Stomach (tissue), 9 donors: ENCODE results near the gene WDR35. TPM values are rescaled to one million over a fixed set of nuclear protein-coding genes. Genes with fewer than 3 reads are reported as not detected.

Experiments used
- DNase-seq, 2 donors: peaks; one replicate each; pipeline versions ENCODE4 v3.0.0 to v3.0.0-alpha.2; 2013 to 2019
- H3K27ac ChIP-seq, 5 donors: fragments of 200-600 bp in 4 of 5; sonication (generic) in 4 of 5; one replicate each; pipeline ENCODE4 v1.5.1; 2013 to 2019; ENCODE audit warnings: mild to moderate bottlenecking in 1 of 5, moderate library complexity in 1 of 5
- H3K27me3 ChIP-seq, 3 donors: fragments of 200-600 bp; sonication (generic); one replicate each; pipeline ENCODE4 v1.5.1; 2017 to 2019; ENCODE audit warnings: mixed run types in 1 of 3
- H3K36me3 ChIP-seq, 4 donors: fragments of 200-600 bp; sonication (generic); 1 replicate in 3 of 4; 2 replicates in 1 of 4; pipeline ENCODE4 v1.5.1; 2016 to 2019
- H3K4me1 ChIP-seq, 4 donors: fragments of 200-600 bp; sonication (generic); one replicate each; pipeline ENCODE4 v1.5.1; 2016 to 2019
- H3K4me3 ChIP-seq, 4 donors: fragments of 200-600 bp; sonication (generic) in 3 of 4; one replicate each; pipeline ENCODE4 v1.5.1; 2016 to 2019; ENCODE audit warnings: mild to moderate bottlenecking in 1 of 4
- H3K9me3 ChIP-seq, 4 donors: fragments of 200-600 bp; sonication (generic); one replicate each; pipeline ENCODE4 v1.5.1; 2016 to 2019
- CTCF ChIP-seq, 7 experiments: fragments of 450-650 bp in 4 of 7; fragments of 200-600 bp in 3 of 7; sonication (generic) in 3 of 7; IDR thresholded peaks; one replicate each; pipeline ENCODE4 v1.5.1; 2016 to 2019; ENCODE audit warnings: antibody characterized with exemption in 7 of 7, control low read depth in 2 of 7, mild to moderate bottlenecking in 1 of 7
- EP300 ChIP-seq: sonication (generic); formaldehyde crosslinking; IDR thresholded peaks from one replicate; pipeline ENCODE4 v1.6.1; 2017; ENCODE audit warnings: antibody characterized with exemption
- POLR2A ChIP-seq, 4 donors: fragments of 450-650 bp; IDR thresholded peaks; one replicate each; pipeline ENCODE4 v1.6.1; 2016; ENCODE audit warnings: antibody characterized with exemption in 4 of 4, control low read depth in 2 of 4, mild to moderate bottlenecking in 1 of 4, moderate library complexity in 1 of 4
- POLR2AphosphoS5 ChIP-seq, 3 donors: sonication (generic); formaldehyde crosslinking; IDR thresholded peaks; one replicate each; pipeline ENCODE4 v1.6.1; 2016; ENCODE audit warnings: antibody characterized with exemption in 3 of 3
- WGBS, 5 donors: extraction: QIAGEN DNeasy Blood & Tissue Kit in 3 of 5; methylation state at CpG; one replicate each; pipeline versions ENCODE4 v1.1.5 to v1.1.7; 2013 to 2018; 5-methylcytosine and 5-hydroxymethylcytosine counted together
- intact Hi-C: fragments of 100-400 bp; cut with DNase I; formaldehyde crosslinking; loops from one replicate; pipeline ENCODE4 v1.15.1; 2023; ENCODE audit warnings: low total_unique reads
- polyA plus RNA-seq, 3 donors: library from polyadenylated mRNA; stranded (reverse); fragments of 200-250 nt; gene quantifications; one replicate each; pipeline ENCODE4 v1.2.3, GENCODE V29; 2013
- total RNA-seq, 5 donors: library from RNA; depleted of rRNA; stranded (reverse); fragments of >200 nt; gene quantifications; one replicate each; pipeline versions ENCODE4 v1.1.0 to v1.2.3, GENCODE V29; 2014 to 2016
- donor health status: healthy with polysubstance abuse.
- donor health status: Bipolar disorder and iron deficiency.
- donor health status: healthy.

The WDR35 gene
- total and polyA plus RNA-seq, 8 donors = under 0.01 to 28.3 (median 3.5) TPM

GRCh38 chr2:19991895-19992294, 2.0 kb upstream of the WDR35 start:
- H3K27ac ChIP-seq = no peak overlapping the region
- H3K36me3 ChIP-seq = no peaks in the 10 kb centered on the region
- no peaks in the 10 kb centered on the region for H3K9me3 ChIP-seq
- no peak for TF ChIP-seq POLR2AphosphoS5 (IDR thresholded peaks at IDR 0.05)
- TF ChIP-seq CTCF (IDR thresholded peaks at IDR 0.05) = no peak
- TF ChIP-seq POLR2A (IDR thresholded peaks at IDR 0.05) = no peak
- TF ChIP-seq EP300 = no peak
- intact Hi-C loops = no loop called here
- 83 to 94% (median 84%) methylated on average over 1 of the region's 1 CpG for WGBS, 5 donors
- no peak for DNase-seq
- H3K4me1 ChIP-seq = peaks cover 5 to 29% (median 20%) of the 10 kb centered on the region in 4 donors
- peaks cover 0 to 3% (median 0%) of the 10 kb centered on the region in 3 donors for H3K27me3 ChIP-seq
- H3K4me3 ChIP-seq = no peak overlapping the region

GRCh38 chr2:19990416-19990728, 467 bp upstream of the WDR35 start:
- 12 to 22% (median 14%) methylated on average over 10 of the region's 10 CpGs for WGBS, 5 donors
- Histone ChIP-seq H3K4me1 (peaks cover 5 to 29% (median 20%) of the 10 kb centered on the region in 4 donors), H3K9me3 (no peaks in the 10 kb centered on the region), H3K36me3 (peaks cover 0 to 4% (median 0%) of the 10 kb centered on the region in 4 donors), H3K4me3 (peak overlapping the region; percentile 69 to 99 (median 84)), H3K27me3 (peaks cover 0 to 3% (median 0%) of the 10 kb centered on the region in 3 donors), H3K27ac (peak overlapping the region; percentile 64 to 85 (median 69))
- intact Hi-C loops = no loop called here
- TF ChIP-seq CTCF (IDR thresholded peaks at IDR 0.05) (peak in 1 of 7 experiments; percentile 2), POLR2AphosphoS5 (IDR thresholded peaks at IDR 0.05) (no peak), POLR2A (IDR thresholded peaks at IDR 0.05) (no peak)
- DNase-seq = no peak

- TF ChIP-seq CTCF (IDR thresholded peaks at IDR 0.05) (no peak), POLR2AphosphoS5 (IDR thresholded peaks at IDR 0.05) (no peak), POLR2A (IDR thresholded peaks at IDR 0.05) (no peak), EP300 (no peak)
- H3K9me3 ChIP-seq = no peaks in the 10 kb centered on the region
- peak overlapping the region in 4 of 5 donors; percentile 67 to 85 (median 76) for H3K27ac ChIP-seq
- H3K4me3 ChIP-seq = peak overlapping the region; percentile 69 to 99 (median 84)
- peaks cover 5 to 29% (median 20%) of the 10 kb centered on the region in 4 donors for H3K4me1 ChIP-seq
- 3 to 7% (median 6%) methylated on average over 8 of the region's 8 CpGs for WGBS, 5 donors
- H3K36me3 ChIP-seq = peaks cover 0 to 7% (median 2%) of the 10 kb centered on the region in 4 donors
- peaks cover 0 to 3% (median 0%) of the 10 kb centered on the region in 3 donors for H3K27me3 ChIP-seq
- intact Hi-C loops = no loop called here
- DNase-seq = no peak
These were observed 601 bp downstream of the WDR35 start for GRCh38 chr2:19989342-19989666.

GRCh38 chr2:19988600-19988999, 1.3 kb downstream of the WDR35 start:
- H3K27ac ChIP-seq = no peak overlapping the region
- no peak for DNase-seq
- peaks cover 0 to 3% (median 0%) of the 10 kb centered on the region in 3 donors for H3K27me3 ChIP-seq
- H3K9me3 ChIP-seq = no peaks in the 10 kb centered on the region
- TF ChIP-seq POLR2A (IDR thresholded peaks at IDR 0.05) (no peak), EP300 (no peak), POLR2AphosphoS5 (IDR thresholded peaks at IDR 0.05) (no peak), CTCF (IDR thresholded peaks at IDR 0.05) (no peak)
- H3K4me1 ChIP-seq = peaks cover 5 to 29% (median 20%) of the 10 kb centered on the region in 4 donors
- WGBS, 5 donors = 69 to 85% (median 72%) methylated on average over 2 of the region's 2 CpGs
- H3K4me3 ChIP-seq = peak overlapping the region in 1 of 4 donors; percentile 87
- intact Hi-C loops = no loop called here
- H3K36me3 ChIP-seq = peaks cover 0 to 7% (median 2%) of the 10 kb centered on the region in 4 donors
